ENCODE measurements around the gene ADAMTS18.

Gene ADAMTS18

DNA sequence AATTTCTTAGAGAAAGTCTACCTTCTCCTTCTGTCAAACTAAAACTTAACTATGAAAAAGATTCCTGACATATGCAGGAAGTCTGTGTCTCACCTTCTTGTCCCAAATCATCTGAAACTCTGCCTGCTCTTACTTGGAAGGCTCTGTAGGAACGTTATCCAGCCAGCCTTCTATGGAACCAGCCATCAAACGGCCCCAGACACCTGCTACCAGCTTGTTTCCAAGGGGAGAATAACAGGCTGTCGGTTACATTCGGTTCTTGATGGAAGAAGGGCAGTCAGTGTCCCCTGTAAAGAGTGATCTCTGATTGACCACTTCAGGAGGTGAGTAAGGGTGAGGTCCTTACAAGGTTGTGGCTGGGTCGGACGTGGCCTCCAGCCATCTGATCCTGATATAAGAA lies 1.7 kb downstream of the ADAMTS18 start:
- DNase-seq, result no peak

DNA sequence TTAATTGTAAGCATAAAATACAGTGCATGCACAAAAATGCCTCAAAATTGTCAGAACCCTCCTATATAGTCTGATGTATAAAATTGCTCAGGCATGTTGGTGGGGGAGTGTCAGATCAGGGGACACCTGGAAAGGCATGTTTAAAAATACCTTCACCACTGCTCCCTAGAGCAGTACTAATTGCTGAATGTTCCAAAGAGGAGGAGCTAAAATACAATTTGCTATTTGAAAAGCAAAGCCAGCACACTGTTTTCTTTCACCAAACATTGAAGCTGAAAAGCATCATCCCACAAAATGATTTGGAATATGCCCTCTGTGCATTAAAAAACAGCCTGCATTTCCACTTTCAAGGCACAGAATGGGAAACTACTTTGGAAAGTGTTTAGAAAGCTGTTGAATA lies 2.6 kb downstream of the ADAMTS18 start:
- no peak for DNase-seq

DNA sequence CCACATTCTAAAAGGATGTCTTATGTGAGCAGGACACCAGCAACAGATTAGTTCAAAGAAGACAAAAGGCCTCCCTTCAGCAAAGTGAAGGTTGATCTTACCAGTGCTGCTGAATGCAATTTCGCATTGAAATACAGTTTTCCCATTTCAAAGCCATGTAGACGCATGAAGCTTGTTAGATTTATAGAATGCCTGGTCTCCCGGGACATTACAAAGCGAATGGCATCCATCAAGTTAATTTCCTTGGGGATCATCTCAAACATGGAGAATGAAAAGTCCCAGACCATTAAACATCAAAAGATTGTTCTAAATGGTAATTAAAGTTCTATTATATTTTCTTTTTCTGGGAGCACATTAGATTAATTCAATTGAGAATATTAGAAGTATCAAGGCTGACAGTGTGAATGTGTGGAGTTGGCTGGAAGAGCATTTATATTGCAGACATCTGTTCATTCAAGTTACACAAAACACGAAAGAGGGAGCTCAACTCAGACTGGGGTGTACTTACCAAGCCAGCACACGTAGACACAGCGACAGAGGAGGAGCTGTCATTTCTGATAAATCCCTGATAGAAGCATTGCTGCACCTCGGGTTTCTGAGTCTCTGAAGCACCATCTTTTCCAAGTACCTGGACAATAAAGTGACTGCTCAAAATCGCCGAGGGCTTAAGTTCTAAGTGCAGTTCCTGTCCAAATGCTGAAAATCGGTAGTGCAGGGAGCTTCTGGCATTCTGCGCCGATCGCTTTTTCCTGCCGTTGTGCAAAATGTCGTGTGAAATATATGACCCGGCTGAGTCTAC lies 3.8 kb downstream of the ADAMTS18 start:
- no peak for DNase-seq

- no peak for DNase-seq
Observed at GRCh38 chr16:77430360-77430759, 4.5 kb downstream of the ADAMTS18 start.

DNA sequence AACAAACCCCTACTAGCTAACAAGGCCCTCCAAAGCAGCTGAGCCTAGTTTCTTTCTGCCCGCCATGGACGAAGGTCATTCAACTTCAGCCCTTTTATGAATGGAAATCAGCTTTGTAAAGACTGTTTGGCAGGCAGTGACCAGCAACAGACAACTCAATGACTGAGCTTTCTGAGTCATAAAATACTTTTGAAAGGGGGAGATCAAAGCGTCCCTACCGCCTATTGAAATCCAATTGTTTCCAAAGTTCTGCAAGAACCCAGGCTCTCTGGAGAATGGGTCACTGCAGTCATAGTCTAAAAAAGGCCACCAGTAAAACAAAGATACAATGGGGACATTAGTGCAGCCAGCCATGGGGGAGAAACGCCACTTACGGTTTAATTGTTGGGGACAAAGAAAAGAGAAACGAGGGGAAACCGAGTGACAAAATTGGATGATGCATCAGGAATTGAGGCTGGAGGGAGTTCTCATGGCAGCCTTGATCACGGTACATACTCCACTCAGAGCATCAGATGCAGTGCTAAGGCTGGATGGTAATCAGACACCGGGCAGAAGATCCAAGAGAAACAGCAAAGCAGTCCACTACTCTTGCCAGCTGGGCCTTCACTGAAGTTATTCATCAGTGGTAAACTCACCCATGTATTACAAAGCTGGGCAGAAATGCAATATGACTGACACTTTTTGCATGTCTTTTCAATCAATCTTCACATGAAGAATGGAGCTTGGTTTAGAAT lies 9.8 kb downstream of the ADAMTS18 start:
- no peak for DNase-seq

DNA sequence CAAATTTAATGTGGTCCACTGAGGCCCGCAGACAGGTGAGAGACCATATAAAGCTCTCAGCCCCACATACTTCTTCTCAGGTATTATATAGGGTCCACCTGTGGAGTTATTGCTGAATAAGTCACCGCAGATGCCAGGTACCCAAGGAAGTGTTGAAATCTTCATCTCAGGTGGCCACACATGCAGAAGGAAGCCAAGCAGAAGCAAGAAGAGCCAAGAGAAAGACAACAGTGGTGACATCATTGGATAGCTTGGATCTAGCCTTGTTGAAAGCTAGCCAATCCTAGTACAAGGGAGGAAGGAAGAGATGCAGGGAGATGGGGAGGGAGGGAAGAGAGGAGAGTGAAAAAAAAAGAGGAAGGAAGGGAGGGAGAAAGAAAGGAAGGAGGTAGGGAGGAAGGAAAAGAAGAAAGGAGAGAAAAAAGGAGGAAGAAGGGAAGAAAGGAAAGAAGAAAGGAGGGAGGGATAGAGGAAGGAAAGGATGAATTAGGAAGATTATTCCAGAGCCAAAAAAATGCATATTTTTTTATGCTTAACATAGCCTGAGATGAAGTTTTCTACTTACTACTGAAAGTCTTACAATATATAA lies 12.5 kb downstream of the ADAMTS18 start:
- no peak for DNase-seq

DNA sequence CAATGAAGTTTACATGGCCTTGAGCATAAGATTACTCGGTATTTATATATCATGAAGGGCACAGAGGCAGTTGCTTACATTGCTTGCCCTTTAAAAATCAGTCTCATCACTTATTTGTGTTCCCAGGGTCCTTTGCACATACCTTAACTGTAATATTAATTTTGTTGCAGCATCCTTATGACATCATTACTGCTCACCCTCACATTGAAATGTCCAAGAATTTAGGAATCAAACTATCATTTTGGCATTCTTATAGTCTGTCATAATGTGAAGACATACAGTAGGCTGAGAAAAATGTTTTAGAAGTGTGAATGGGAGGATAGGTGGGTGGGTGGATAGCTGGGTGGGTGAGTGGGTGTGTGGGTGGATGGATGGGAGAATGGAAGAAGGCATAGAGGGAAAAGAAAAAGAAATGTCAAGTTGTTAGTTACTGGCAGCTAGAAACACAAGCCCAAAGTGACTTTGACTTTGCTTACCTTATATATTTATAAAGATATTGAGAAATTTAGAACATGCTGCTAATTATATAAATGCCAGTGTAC lies 17.8 kb downstream of the ADAMTS18 start:
- DNase-seq, result no peak

- DNase-seq, result no peak
Observed at GRCh38 chr16:77414752-77415231, 20.0 kb downstream of the ADAMTS18 start.

DNA sequence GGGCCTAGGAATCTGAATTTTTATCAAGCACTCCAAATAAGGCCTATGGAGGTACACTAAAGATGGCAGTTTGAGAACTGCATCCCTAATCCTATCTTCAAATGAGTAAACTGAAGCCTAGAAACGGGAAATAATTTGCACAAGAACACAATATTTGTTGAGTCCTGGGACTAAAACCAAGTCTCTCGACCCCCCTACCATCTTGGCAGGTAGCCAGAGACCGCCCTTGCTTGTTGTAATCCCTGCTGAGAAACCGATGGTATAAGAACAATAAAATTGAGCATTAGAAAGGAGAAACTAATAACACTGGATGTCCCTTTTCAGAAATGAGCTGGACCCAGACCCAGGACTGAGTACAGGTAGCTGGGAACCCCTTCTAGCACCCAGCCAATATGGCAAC lies 24.4 kb downstream of the ADAMTS18 start:
- DNase-seq, result no peak

DNA sequence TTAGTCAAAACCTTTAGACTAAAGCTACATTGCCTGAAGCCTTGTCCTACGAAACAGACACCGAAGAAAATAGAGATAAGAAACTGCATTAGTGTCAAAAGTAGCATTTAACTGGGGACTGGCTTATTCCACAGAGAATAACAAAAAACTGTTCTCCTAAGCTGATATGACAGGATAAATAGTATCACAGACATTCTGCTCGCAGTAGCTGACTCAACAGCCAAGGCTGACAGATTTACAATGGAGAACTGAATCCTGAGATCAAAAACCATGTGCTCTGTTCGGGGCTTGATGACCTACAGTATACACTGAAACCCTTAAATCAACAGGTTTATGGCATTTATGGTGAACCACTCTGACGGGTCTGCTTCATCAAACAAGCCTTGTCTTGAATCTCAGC lies 25.5 kb downstream of the ADAMTS18 start:
- no peak for DNase-seq

DNA sequence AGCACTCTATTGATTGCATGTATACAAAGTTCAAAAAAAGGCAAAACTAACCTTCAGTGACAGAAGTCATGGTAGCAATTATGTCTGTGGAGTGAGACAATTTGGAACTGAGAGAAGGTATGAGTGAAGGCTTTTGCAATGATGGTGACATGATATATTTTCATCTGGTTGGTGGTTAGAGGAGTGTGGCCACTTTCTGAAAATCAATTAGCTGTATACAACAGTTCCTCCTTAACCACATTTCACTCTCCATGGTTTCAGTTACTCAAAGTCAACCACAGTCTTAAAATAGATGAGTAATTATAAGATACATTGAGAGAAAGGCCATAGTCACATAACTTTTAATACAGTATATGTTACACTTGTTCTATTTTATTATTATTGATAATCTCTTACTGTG lies 26.2 kb downstream of the ADAMTS18 start:
- no peak for DNase-seq

GRCh38 chr16:77406680-77407079 lies 28.2 kb downstream of the ADAMTS18 start:
- no peak for DNase-seq

DNA sequence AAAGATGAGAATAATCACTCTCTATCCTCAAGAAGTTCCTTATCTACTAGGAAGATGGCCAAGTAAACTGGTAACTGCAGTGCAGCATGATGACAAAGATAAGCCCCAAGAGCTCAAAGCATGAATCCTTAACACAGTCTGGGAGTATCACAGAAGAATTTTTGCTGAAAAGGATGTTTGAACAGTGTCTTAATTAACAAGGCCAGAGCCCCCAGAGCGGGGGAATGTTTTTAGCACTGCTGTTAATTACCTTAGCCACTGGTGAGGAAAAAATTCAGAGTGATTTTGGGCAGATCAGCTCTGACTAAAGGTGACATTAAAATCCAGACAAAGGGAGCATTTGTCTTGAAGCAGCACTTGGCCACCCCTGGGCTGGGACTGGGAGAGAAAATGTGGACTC lies 30.1 kb downstream of the ADAMTS18 start:
- no peak for DNase-seq

DNA sequence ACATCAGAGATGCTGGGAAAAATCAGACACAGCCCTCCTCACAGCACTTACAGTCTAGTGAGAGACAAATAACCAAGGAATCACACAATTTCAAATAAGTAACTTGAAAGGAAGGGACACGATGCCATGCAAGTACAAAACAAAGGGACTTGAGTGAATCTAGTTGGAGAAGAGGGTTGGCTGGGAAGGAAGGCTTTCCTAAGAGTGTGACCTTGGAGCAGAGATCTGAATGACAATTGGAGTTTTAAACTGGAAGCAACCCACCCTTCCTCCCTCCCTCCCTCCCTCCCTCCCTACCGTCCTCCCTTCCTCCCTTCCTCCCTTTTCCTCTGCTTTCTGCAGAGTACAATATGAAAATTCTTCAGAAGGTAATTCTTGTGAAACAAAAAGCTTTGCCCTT lies 31.1 kb downstream of the ADAMTS18 start:
- DNase-seq, result no peak

- no peak for DNase-seq
Observed at GRCh38 chr16:77402672-77403071, 32.2 kb downstream of the ADAMTS18 start.

DNA sequence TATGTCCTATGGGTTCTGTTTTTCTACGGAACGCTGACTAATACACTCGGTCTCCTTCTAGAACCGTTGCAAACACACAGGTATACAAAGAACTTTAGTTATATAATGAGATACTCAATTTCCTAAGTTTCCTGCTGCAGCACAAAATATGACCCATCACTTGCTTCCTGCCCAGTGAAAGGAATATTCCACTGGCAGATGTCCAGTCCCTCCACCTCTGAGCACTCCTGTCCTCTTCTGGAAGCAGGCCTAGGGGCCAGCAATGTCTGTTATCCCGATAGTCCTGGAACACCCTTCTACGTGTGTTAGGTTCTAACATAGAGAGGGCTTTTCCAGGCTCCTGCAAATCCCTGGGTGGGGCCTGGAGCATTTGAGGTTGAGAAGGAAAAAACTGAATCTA lies 32.7 kb downstream of the ADAMTS18 start:
- no peak for DNase-seq

GRCh38 chr16:77399546-77399945 lies 35.3 kb downstream of the ADAMTS18 start:
- DNase-seq, result no peak

- no peak for DNase-seq
Observed at GRCh38 chr16:77399066-77399465, 35.8 kb downstream of the ADAMTS18 start.

DNA sequence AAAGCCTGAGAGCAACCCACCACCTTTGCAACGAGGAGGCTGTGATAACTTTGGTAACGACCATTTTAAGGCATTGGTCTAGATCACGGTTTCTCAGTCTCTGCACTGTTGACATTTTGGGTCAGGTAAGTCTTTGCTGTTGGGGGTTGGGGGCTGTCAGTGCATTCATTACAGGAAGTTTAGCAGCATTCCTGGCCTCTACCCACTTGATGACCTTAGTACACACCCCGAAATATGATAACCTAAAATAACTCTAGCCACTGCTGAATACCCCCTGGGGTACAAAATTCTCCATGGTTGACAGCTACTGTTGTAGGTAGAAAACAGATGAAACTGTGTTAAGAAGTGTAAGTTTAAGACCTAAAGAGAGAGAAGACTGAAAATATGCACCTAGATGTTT lies 36.3 kb downstream of the ADAMTS18 start:
- DNase-seq, result no peak

DNA sequence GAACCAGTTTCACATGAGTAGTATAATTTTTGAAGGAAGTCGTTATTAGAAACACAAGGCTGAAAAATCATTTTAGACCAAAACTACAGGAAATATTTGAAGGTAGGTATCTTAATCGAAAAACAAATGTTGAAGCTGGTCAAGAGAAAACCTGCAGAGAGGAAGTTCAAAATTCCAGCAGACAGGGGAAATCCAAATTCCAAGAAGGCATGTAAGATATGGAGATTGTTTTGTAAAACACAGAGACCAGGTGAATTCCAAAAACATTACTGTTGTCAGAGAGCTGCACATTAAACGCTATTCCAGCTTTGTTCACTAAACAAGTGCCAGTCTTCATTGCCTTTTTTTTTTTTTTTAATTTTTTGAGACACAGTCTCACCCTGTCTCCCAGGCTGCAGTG lies 38.4 kb downstream of the ADAMTS18 start:
- no peak for DNase-seq

DNA sequence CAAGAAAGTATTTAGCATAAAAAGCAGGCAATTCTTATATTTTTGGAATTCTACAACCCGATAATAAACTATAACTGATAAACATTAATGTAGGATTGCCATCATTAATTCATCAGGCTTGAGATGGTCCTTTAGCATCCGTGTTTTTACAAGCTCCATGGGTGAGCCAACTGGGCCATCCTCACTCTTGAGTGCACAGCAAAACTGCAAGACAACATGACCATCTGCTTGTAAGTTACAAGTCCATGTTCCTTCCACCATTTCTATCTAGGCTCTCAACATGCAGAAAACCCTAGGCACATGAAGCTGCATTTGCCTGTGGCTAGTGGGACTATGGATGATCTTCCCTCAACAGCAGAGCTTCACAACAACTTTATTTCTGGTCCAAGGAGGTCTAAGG lies 40.1 kb downstream of the ADAMTS18 start:
- no peak for DNase-seq

DNA sequence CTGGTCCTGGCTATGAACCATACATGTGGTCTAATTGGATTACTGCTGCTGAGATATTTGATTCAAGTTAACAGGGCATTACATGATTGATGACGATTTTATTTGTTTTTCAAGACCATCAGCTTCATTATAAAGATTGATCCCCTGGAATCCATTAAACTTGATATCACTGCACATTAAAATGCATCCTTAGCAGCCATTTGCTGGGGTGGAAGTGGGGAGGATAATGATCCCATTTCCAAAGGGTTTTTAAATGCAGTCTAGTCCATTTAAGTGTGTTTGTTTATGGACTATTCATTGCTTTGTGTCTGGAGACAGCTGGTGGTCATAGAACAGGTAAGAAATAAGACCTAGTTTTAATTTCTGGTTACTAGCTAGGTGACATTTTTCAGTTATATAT lies 40.9 kb downstream of the ADAMTS18 start:
- no peak for DNase-seq

- no peak for DNase-seq
Observed at GRCh38 chr16:77387815-77388209, 47.0 kb downstream of the ADAMTS18 start.

All from activated CD4-positive, CD25-positive, alpha-beta regulatory T cell treated with anti-CD3 and anti-CD28 coated beads, Interleukin-2, amount 50 U/mL, for 72 hours (primary cell).